Measurements from ENCODE around the gene GSTM3.

Gene GSTM3

GRCh38 chr1:109740615-109741373 is at the start of gene GSTM3:
Gene GSTM3 (minus strand): TSS chr1:109741038. CDS start chr1:109740287, 751 bp downstream.
- no peak for DNase-seq (ENCODE audit: low read depth)
- TF ChIP-seq CTCF (conservative IDR thresholded peaks at IDR 0.05; ENCODE audit: low read depth, low read length): peak; percentile 8
- peak within 1 kb of the TSS; percentile 78 for H3K4me3 ChIP-seq (ENCODE audit: low read depth, low read length)

GRCh38 chr1:109790329-109790728 is 49.5 kb upstream of the GSTM3 start:
- no peak for DNase-seq (ENCODE audit: low read depth)
- TF ChIP-seq CTCF (conservative IDR thresholded peaks at IDR 0.05; ENCODE audit: low read depth, low read length): no peak
- H3K4me3 ChIP-seq (ENCODE audit: low read depth, low read length): no peak overlapping the region

- DNase-seq (ENCODE audit: low read depth): no peak
- no peak for TF ChIP-seq CTCF (conservative IDR thresholded peaks at IDR 0.05; ENCODE audit: low read depth, low read length)
These were observed 48.8 kb upstream of the GSTM3 start for GRCh38 chr1:109789551-109790180.

GRCh38 chr1:109788695-109789521 is 48.1 kb upstream of the GSTM3 start:
- no peak overlapping the region for H3K4me3 ChIP-seq (ENCODE audit: low read depth, low read length)
- peak; percentile 54 for DNase-seq (ENCODE audit: low read depth)
- peak; percentile 72 for TF ChIP-seq CTCF (conservative IDR thresholded peaks at IDR 0.05; ENCODE audit: low read depth, low read length)

More at GRCh38 chr1:109789551-109790180, 48.8 kb upstream of the GSTM3 start:
- H3K4me3 ChIP-seq (ENCODE audit: low read depth, low read length): no peak overlapping the region

- H3K4me3 ChIP-seq (ENCODE audit: low read depth, low read length): no peak overlapping the region
- no peak for DNase-seq (ENCODE audit: low read depth)
- TF ChIP-seq CTCF (conservative IDR thresholded peaks at IDR 0.05; ENCODE audit: low read depth, low read length): no peak
These were observed 47.2 kb upstream of the GSTM3 start for GRCh38 chr1:109787845-109788601.

- DNase-seq (ENCODE audit: low read depth): peak; percentile 39
- H3K4me3 ChIP-seq (ENCODE audit: low read depth, low read length): no peak overlapping the region
These were observed 46.5 kb upstream of the GSTM3 start for GRCh38 chr1:109787211-109787844.

More at GRCh38 chr1:109787211-109787844, 46.5 kb upstream of the GSTM3 start:
- no peak for TF ChIP-seq CTCF (conservative IDR thresholded peaks at IDR 0.05; ENCODE audit: low read depth, low read length)
